Umbilical cord (tissue), 2 donors: ENCODE results near the gene DOCK9. TPM values are rescaled to one million over a fixed set of nuclear protein-coding genes. Genes with fewer than 3 reads are reported as not detected.
A peak's percentile ranks its signal among the peaks of the same experiment; 100 is the strongest.
"Not testable (repeated sequence)": the region's sequence is repeated elsewhere in the genome, so short reads cannot be mapped to it uniquely, and the experiment has no call there.

Experiments
- DNase-seq: peaks from one replicate; pipeline ENCODE4 v3.0.0-alpha.2; 2015; ENCODE audit warnings: low spot score
- total RNA-seq: library from RNA; depleted of rRNA; stranded (reverse); fragments of >200 nt; gene quantifications from one replicate; pipeline ENCODE4 v1.2.3, GENCODE V29; 2014; ENCODE audit warnings: low replicate concordance; ENCODE audit not compliant: insufficient read depth

The DOCK9 gene
- total RNA-seq, 1 donor from 2014 or later = 37.8 TPM

DNA sequence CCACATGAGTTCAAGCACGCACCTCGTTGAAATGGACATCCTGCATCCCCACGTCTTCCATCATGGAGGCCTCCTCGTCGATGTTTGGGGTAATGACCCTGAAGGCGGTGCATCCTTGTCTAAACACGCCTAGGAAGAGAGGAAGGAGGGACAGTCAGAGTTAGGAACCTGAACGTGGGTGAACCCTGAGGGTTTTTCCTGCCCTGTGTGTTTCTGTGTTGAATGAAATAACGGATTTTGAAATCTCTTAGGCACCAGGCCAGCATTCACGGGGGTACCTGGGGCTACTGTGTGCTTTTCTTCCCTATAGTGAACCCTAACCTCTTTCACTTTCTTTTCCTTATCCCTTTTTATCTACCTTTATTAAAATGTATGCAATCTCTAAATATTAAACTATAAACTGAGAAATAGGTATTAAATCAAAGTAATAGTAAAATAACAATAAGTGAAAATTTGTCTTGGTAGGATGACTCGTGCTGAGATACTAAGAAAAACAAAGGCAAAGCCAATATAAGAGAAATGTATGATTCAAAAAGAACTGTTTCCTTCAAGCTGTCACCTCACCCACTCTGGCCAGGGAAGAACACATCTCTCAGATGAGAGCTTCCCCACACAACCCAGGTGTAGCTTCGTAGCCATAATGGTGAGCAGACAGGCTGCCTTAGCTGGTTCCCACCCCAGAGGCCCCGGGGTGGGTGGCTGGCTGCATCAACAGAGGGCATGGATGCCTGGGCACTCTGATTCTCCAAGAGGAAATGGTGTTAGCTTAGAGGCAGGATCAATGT is 153.3 kb downstream of the DOCK9 start:
- no peak for DNase-seq

DNA sequence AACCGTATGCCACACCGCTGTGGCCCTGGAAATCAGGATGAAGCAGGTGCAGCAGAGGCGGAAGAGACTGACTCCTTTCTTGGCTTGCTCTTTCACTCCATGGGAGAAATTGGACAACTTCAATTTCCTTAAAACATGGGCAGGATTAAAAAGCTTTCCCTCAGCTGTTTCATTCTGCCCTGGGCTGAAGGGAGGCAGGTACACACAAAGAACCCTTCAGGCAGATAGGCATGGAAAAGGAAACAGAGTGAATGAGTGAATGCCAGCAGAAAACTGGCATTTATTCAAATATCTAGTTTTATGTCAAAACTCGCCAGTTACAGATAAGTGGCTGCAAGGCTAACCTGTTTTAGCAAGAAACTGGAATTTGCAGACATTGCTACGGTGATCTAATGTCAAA is 154.4 kb downstream of the DOCK9 start:
- no peak for DNase-seq

DNA sequence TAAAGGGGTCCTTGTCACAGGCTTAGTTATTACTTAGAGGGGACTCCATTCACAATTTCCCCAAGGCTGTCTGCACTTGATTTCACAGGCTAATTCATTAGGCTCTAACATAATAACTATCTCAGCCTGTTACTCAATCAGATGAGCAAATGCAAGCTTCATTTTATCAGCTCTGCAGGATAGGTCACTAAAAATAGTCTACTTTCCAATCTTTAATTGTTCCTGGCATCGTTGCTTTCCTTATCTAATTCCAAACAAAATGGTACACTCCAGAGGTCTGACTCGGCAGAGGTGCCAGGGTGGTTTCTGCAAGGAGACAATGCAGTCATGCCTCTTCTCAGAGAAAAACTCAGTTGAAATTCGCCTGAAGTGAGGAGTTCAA is 155.6 kb downstream of the DOCK9 start:
- DNase-seq = peak; percentile 28

DNA sequence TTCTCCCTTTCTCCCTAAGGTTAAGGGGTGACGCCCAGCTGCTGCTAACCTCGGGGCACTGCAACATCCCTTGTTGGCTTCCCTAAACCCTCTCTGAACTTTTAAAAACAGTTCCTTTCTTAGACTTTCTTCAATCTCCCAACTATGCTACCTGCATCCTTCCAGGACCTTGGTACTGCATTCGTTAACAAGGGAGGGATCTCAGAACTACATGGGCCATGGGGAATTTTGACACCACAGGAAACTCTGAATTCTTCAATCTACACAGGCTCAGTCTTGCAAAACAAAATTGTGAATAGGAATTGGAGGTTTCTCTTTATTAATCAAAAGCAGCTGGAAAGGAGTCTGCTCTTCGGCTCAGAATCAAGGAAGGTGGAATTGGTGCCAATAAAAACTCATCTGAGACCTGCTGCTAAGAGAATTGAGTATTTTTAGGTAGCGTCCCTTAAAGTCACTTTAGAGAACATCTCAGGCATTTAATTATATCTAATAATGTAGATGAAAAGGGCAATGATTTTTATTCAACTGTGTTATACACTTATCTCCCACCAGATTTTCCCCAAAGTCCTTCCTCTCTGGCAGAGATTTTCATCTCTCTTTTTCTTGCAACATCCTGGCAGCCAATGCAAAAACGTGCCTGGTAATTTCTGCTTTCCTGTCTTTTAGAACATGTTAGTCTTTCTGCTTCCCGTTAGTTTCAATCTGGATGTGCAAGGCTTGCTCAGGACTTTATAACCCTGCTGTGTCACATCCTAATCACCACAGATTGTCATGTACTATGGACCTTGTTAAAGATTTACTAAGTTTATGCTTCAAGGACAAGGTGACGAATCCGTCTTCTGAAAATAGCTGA is 156.3 kb downstream of the DOCK9 start:
- DNase-seq = peak; percentile 70

DNA sequence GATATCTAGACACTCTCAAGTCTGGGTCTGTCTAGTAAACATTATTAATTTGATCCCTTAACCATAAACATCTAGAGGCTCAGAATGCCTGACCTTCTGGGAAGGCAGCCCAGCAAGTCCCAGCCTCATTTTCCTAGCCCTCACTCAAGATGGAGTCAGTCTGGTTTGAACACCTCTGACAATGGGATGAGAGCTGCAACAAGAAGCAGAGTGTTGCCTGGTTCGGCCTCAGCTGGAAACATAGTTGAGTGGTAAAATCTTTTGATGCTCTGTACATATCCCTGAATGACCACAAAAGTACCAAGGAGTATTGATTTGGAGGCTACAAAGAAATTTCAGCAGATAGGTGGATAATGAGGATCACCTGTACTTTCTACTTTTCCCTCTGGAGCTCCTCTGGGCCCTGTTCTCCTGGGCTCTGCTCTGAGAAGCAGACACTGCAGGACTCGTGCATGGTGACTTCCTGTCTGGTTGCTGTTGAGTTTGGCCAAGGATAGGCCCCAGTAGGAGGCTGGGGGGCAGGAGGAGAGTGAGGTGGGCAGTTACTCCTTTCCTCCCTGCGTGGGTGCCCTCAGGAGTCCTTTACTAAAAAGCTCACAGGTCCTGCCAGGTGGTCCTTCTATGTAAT is 157.0 kb downstream of the DOCK9 start:
- no peak for DNase-seq

DNA sequence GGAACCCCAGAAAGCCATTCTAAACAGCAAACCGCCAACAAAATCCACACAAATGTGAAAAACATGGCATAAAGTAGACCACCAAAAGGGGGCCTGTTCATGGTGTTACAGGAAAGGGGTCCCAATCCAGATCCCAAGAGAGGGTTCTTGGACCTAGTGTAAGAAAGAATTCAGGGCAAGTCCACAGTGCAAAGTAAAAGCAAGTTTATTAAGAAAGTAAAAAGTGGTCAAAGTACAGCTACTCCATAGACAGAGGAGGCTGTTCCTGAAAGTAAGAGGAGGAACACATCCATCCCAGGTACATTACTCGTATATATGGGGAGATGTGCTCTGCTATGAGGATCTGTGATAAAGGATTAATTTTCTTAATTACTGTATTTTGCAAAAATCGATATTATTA is 157.6 kb downstream of the DOCK9 start:
- no peak for DNase-seq

DNA sequence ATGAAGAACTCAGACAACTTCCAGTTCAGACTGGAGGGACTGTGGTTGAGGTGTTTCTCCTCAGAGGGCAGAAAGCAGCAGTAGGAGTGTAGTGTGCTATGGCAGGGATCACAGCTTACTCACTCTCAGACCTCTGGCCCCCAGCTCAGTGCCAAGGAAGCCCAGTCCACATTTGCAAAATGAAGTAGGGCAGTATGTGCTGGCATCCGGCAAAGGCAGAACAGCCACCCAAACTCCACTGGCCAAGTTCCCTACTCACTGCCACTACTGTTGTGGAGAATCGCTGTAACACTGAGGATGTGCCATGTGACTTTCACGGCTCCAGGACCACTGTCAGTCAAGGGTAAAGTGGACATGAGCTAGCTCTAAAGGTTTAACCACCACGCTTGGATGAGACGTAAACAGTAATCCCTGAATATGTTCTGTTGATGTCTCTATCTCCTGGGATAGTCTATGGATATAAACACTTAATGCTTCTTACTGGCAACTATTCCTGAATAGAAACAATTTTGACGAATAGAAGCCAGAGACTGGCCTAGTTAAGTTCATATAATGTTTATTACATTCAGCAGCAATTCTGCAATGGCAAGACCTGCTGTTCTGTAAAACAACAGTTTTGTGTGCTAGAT is 158.4 kb downstream of the DOCK9 start:
- peak; percentile 79 for DNase-seq

DNA sequence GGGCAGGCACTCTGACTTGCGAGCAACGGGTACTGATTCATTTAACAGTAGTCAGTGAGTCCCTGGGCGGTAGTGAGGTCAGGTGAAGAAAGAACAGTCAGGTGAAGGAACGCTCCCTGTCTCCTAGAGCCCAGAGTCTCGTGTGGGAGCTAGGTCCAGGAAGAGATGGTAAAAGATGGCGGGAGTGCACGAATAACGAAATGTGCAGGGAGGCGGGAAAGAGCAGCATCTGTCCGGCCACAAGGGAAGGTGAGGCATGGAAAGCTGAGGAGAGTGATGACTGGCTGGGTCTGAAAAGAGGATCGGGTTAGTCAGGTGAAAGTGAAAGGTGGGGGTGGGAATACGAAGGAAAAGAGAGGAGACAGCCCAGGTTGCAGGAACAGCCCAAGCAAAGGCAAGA is 161.5 kb downstream of the DOCK9 start:
- no peak for DNase-seq

DNA sequence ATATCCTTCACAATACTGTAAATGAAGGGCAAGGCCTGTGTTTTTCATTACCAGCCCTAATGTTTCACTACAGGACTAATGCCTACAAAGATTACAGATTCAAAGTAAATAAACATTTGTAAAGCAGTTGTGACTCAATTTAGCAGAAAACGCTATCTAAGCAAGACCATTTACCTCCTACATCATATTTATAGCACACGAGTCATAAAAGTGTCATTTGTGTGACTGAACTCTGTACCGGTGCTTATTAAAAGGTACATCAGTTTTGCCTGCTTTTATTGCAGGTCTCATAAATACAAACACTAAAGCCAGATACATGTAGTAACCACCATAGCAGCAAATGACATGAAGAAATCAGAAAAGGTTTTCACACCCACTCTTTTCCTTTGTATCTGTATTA is 163.9 kb downstream of the DOCK9 start:
- DNase-seq = no peak

DNA sequence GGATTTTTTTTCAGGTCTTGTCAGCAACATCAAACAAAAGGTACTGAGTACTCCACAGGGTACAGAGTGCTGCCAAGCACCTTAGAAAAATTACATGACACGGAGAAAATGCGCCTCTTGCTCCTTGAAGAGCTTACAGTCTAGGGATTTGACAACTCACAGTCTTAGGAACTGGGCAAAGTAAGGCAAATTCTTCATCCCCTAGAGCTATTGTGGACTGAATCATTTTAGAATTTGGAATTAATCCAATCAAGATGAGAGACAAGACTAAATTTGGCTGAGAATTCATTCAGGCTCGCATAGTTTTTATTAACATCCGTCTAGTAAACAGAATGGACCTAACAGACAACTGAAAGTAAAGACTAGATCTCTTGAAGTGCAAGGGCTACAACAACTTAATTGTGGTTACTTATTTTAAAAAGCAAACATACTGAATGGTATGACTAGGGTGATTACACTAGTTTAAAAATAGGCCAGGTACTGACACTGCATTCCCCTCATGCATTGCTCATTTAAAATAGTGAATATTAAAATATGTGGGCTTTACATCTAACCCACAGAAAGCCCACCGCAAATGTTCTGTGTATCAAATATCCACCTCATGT is 165.6 kb downstream of the DOCK9 start:
- not testable (repeated sequence) for DNase-seq

DNA sequence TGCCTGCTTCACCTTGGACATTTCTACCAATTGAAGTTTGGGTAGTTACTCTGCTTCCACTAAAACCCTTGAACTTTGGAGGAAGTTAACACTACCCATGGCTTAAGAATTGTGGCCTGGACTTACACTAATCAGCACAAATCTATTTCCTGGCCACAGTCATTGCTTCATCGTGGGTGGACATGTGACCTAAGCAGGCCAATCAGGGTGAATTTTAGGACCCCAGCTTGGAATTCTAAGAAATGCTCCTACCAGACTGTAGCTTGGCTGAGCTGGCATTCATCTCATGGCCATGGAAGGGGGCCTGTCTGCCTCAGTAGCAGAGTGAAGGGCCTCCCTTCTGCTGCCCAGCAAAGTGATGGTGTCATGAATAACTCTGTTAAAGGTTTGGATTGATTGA is 167.1 kb downstream of the DOCK9 start:
- no peak for DNase-seq

DNA sequence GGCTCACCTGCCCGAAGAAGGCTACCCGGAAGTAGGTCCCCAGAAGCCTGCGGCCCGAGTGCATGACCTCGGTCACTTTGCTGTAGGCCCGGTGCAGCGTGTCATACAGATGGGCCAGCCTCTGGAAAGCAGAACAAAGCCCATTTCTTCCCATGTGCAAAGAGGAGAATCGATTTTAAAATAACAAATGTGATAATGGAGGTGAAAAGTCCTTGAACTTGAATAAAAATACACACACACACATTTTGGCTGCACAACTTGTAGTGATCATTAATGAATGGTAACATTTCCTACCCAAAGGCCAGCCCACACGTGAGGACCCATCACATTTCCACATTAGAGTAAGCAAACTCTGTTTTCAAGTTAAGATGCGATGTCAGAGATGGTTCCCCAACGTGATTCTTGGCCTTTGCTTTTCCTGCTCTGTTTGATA is 168.5 kb downstream of the DOCK9 start:
- no peak for DNase-seq

DNA sequence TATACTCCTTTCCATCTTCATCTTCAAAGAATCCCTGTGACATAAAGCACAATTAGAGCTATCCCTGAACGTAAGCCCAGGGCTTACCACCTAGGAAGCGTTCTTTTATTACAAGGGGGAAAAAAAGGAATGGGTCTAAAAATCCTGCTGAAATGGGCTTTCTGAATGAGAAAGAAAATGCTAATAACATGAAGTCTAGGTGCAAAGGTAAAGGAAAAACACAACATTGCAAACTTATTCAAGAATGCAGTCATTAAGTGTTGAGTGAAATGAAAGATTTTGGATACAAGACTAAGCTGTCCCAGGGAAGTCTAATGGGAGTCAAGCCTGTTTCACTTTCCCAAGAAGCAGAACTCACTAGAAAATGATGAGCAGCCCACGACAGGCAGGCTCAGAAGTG is 170.1 kb downstream of the DOCK9 start:
- DNase-seq = no peak

DNA sequence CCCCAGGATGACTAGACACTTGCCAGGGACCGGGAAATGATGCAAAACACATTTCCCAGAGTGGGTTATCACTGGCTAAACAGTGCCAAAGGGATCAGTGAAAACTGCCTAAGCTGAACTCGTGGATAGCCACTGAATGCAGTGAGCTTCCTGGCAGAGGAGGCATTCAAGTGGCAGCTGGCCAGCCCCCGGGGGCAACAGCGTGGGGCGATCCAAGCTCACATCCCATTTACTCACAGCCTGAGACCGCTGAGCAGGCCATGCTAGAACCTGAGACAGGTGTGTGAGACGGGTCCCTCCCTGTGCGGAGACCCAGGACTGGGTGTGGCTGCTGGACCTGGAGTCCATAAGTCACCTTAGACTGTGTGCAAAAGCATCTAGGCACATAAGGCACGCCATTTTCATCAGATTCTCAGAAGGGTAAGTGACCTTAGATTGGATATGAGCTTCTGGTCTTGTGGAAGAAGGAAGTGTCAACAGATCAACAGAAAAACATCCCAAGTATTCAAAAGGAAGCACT is 173.5 kb downstream of the DOCK9 start:
- DNase-seq = no peak

DNA sequence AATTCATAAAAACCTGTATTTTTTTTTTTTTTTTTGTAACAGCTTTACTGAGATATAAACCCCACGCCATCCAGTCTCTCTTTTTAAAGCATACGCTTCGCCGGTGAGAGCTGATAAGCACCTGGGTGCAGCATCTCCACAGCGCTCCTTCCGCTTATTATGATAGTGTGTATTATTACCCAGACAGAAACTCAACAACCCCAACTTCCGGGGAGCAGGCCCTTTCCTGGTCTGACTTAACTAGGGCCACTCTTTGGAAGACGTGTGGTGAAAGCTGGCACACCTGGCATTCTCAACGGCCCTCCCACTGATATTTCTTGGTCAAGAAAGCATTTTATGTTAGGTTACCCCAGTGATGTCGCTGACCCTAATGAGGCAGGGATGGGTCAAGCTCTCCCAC is 173.9 kb downstream of the DOCK9 start:
- DNase-seq = no peak

DNA sequence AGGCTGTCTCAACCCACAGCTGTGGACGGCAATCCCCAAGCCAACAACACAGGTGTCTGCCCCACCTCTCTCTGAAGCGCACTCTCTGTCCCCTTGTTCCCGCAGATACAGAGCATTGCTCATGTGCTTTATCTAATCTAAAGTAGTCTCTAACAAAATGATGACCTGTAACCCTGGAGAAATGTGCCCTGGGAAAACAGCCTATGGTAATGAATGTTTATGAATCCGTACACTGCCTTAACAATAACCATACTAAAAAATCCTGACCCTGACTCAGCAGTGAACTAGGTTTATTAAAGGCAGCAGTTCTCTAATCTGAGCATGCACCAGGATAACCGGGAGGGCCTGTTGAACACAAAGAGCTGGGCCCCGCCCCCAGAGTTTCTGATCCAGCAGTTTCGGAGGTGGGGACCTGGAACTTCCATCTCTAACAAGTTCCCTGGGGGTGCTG is 174.7 kb downstream of the DOCK9 start:
- no peak for DNase-seq

DNA sequence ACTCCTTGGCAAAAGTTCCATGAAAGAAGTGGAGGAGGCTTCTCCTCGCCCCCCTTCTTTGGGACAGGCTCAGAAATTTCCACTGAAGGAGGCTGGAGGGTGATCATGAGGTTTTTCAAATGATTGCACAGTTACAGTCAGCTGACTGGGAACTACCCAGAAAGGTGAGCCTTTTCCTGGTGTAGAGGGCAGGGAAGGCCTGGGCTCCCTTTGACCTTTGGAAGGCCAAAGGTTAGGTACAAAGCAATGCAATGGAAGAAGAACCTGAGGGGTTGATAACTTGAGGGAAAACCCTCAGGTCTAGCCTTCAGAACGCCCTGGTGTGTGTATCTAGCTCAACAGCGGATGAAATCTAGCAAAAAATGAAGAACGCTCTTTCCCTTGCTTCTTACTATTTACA is 175.3 kb downstream of the DOCK9 start:
- DNase-seq = no peak

DNA sequence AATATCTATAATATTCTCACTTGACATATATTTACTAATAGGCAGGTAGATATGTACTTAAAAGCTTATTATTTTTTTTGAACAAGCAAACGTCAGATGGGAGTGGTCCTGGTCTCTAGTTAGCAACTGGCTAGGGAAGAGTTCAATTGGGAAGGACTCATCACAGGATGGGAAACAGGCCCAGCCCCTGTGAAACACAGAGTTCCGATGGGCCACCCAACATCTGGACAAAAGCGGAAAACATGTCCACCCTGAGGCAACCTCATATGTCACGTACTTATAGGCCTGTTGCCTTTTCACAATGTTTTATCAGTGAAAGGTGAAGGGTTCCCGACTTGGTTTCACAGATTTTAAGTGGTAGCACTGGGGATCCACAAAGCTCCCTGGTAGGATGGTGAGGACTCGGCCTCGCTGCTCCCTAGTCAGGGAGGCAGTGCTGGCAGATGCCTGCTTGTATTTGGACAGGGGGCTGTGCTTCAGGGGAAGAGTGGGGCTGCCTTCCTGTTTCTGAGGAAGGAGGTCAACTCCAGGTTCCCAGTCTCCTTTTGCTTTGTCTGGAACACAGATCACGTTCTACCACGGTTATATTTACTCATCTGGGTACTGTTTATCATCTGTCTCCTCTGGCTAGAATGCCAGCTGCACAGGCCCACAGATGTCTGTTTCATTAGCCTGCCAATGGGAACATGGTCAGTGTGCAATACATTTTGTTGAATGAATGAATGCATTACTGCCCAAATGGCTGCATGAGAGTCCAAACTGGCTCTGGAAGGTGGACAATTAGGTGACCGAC is 176.0 kb downstream of the DOCK9 start:
- no peak for DNase-seq

DNA sequence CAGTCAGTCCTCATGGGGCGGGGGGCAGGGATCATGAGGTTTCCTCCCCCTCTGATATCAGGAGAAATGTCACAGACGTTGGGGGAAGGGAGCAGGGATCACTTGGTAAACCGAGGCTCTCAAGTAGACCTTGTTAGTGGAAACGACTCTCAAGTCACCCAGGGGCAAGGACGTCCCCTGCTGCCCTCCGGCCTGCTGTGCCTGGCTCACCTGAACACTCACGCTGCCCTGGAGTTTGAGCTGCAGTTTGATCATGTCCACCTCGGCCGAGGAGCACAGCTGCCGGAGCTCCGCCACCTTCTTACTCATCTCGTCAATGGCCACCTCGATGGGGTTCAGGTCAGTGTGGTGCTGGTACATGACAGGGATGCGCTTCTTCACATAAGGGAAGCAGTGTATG is 177.8 kb downstream of the DOCK9 start:
- no peak for DNase-seq

DNA sequence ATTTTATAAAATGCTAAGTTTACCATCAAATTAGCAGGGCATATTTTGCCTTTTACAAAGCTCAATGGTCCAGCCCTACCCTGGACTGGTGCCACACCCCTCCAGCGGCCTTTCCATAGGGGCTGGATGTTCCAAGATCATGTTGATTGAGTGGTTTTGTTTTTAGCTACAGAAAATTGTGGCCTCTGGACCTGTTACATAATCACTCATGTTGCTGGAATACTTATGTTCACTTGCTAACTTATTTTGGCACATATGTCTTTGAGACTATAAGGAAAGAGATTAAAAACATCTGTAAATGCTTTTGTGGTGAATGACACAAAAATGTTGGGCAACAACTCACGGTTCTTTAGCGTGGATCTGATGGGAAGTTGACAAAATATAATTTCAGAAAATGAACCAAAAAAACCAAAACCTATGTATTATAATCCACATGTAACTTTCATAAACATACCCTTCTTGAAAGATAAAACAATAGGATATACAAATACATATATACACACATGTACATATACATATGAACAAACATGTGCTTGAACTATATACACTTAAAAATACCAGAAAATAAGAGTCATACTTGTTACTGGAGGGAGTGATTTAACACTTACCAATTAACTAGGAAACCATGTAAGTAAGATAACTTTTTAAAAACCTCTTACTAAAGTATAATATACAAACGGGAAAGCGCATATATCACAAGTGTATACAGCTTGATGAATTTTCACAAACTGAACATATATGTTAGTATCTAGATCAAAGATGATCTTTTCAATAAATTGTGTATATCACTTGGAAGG is 178.8 kb downstream of the DOCK9 start:
- no peak for DNase-seq
